ENCODE results near the gene KCNJ4.

KCNJ4 gene

DNA sequence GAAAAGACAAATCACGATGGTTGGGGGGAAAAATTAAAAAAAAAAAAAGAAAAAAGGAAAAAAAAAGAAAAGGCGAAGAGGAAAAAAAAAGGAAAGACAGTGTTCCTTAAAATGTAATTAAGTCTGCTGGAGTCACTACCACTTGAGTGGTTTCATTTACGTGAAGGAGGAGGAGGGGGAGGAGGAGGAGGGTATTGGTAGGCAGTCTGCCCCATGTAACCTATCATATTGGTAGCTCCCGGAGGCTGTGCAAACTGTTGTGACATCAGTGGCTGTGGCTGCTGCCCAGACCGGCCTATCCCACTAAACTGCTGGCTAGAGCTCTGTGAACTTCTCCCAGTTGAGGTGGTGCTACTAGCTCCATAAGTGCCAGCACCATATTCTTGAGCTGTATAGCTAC lies 30.8 kb upstream of the KCNJ4 start:
- no peak for DNase-seq (ENCODE audit: low spot score)
- TF ChIP-seq, protein P1, sequence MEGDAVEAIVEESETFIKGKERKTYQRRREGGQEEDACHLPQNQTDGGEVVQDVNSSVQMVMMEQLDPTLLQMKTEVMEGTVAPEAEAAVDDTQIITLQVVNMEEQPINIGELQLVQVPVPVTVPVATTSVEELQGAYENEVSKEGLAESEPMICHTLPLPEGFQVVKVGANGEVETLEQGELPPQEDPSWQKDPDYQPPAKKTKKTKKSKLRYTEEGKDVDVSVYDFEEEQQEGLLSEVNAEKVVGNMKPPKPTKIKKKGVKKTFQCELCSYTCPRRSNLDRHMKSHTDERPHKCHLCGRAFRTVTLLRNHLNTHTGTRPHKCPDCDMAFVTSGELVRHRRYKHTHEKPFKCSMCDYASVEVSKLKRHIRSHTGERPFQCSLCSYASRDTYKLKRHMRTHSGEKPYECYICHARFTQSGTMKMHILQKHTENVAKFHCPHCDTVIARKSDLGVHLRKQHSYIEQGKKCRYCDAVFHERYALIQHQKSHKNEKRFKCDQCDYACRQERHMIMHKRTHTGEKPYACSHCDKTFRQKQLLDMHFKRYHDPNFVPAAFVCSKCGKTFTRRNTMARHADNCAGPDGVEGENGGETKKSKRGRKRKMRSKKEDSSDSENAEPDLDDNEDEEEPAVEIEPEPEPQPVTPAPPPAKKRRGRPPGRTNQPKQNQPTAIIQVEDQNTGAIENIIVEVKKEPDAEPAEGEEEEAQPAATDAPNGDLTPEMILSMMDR (IDR thresholded peaks at IDR 0.05; ENCODE audit: borderline replicate concordance, control extremely low read depth, extremely low read depth, insufficient read depth, missing control alignments): no peak
- in situ Hi-C loops (cut with MboI; ENCODE audit: low sequenced_read_pairs, unreplicated experiment): no loop called here

DNA sequence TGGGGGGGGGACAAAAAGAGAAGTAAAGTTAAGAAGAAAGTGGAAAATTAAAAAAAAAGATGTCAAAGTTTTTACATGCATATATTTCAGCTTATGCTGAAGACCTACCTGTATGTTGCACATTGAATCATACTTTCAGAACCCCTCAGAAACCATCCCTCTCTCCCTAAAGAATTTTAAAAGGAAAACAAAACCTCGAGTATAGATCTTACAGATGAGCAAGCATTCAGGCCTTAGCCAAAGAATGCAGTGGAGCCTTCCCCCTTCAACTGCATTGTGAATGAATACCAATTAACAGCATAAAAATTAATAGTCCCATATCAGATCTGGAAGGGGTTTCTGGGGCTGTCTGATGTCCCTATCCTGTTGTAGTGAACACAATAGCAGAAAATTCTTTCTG lies 29.2 kb upstream of the KCNJ4 start:
- in situ Hi-C loops (cut with MboI; ENCODE audit: low sequenced_read_pairs, unreplicated experiment): no loop called here
- DNase-seq (ENCODE audit: low spot score): no peak
- TF ChIP-seq, protein P1 (IDR thresholded peaks at IDR 0.05; ENCODE audit: borderline replicate concordance, control extremely low read depth, extremely low read depth, insufficient read depth, missing control alignments): no peak

GRCh38 chr22:38482662-38483308 lies 27.8 kb upstream of the KCNJ4 start:
- DNase-seq (ENCODE audit: low spot score): no peak
- in situ Hi-C loops (cut with MboI; ENCODE audit: low sequenced_read_pairs, unreplicated experiment): no loop called here
- TF ChIP-seq, protein P1 (IDR thresholded peaks at IDR 0.05; ENCODE audit: borderline replicate concordance, control extremely low read depth, extremely low read depth, insufficient read depth, missing control alignments): no peak

DNA sequence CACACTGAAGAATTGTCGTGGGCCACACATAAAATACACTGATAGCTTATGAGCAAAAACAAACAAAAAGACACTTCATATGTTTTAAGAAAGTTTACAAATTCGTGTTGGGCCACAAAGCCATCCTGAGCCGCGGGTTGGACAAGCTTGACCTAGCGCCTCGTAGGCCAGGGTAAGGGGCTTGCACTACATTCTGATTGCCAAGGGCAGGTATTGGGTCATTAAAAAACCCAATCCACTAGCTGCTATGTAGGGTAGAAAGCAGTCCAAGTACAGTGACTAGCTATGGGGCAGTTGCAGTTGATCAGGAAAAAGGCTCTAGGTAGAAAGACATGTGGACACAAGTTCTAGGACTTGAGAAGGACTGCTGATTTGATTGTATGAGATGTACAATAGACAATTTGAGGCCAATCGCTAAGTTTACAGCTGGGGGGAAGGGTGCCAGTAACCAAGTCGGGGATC lies 26.9 kb upstream of the KCNJ4 start:
- in situ Hi-C loops (cut with MboI; ENCODE audit: low sequenced_read_pairs, unreplicated experiment): no loop called here
- TF ChIP-seq, protein P1 (IDR thresholded peaks at IDR 0.05; ENCODE audit: borderline replicate concordance, control extremely low read depth, extremely low read depth, insufficient read depth, missing control alignments): no peak
- no peak for DNase-seq (ENCODE audit: low spot score)

DNA sequence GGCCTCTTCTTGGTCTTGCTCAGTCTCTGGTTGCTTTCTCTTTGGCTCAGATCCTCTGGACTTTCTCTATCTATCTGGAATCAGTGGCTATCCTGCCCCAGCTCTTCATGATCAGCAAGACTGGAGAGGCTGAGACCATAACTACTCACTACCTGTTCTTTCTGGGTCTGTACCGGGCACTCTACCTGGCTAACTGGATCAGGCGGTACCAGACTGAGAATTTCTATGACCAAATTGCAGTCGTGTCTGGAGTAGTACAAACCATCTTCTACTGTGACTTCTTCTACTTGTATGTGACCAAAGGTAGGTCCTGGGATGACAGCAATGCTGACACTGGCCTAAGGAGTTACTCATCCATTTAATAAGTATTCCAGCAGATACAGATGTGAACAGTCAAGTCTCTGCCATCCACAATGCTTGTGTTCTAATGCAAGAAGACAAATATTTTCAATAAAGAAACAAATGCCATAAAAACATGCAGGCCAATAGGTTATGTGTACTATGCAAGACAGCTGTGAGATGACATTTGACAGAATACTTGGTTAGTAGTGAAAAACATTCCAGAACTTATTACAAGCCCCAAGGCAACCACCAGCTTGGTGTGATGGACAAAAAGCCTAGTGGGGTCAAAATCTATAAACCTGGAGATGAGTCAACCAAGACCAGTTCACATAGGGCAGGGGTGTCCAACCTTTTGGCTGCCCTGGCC lies 26.3 kb upstream of the KCNJ4 start:
- in situ Hi-C loops (cut with MboI; ENCODE audit: low sequenced_read_pairs, unreplicated experiment): no loop called here
- no peak for DNase-seq (ENCODE audit: low spot score)
- TF ChIP-seq, protein P1 (IDR thresholded peaks at IDR 0.05; ENCODE audit: borderline replicate concordance, control extremely low read depth, extremely low read depth, insufficient read depth, missing control alignments): no peak

GRCh38 chr22:38479096-38479837 lies 24.3 kb upstream of the KCNJ4 start:
- in situ Hi-C loops (cut with MboI; ENCODE audit: low sequenced_read_pairs, unreplicated experiment): no loop called here
- TF ChIP-seq, protein P1 (IDR thresholded peaks at IDR 0.05; ENCODE audit: borderline replicate concordance, control extremely low read depth, extremely low read depth, insufficient read depth, missing control alignments): no peak
- no peak for DNase-seq (ENCODE audit: low spot score)

Measured in GM13976 (cell line).